ENCODE results near the gene STK39.

Gene STK39

GRCh38 chr2:168243061-168243460 is 4.3 kb downstream of the STK39 start:
- DNase-seq (ENCODE audit: low read depth), result no peak

- no peak for DNase-seq (ENCODE audit: low read depth)
These were observed 5.6 kb downstream of the STK39 start for GRCh38 chr2:168241746-168242145.

- DNase-seq (ENCODE audit: low read depth), result no peak
These were observed 6.2 kb downstream of the STK39 start for GRCh38 chr2:168241208-168241607.

GRCh38 chr2:168239281-168239680 is 8.1 kb downstream of the STK39 start:
- DNase-seq (ENCODE audit: low read depth), result no peak

GRCh38 chr2:168237741-168238140 is 9.7 kb downstream of the STK39 start:
- no peak for DNase-seq (ENCODE audit: low read depth)

- DNase-seq (ENCODE audit: low read depth), result no peak
These were observed 12.8 kb downstream of the STK39 start for GRCh38 chr2:168234407-168235085.

GRCh38 chr2:168233726-168234406 is 13.5 kb downstream of the STK39 start:
- DNase-seq (ENCODE audit: low read depth), result no peak

GRCh38 chr2:168233166-168233565 is 14.2 kb downstream of the STK39 start:
- no peak for DNase-seq (ENCODE audit: low read depth)

GRCh38 chr2:168231609-168232241 is 15.7 kb downstream of the STK39 start:
- no peak for DNase-seq (ENCODE audit: low read depth)

GRCh38 chr2:168230389-168230788 is 17.0 kb downstream of the STK39 start:
- DNase-seq (ENCODE audit: low read depth), result no peak

- DNase-seq (ENCODE audit: low read depth), result no peak
These were observed 23.0 kb downstream of the STK39 start for GRCh38 chr2:168224346-168224745.

GRCh38 chr2:168222088-168222487 is 25.3 kb downstream of the STK39 start:
- DNase-seq (ENCODE audit: low read depth), result no peak

- no peak for DNase-seq (ENCODE audit: low read depth)
These were observed 26.2 kb downstream of the STK39 start for GRCh38 chr2:168220965-168221819.

GRCh38 chr2:168217920-168218319 is 29.5 kb downstream of the STK39 start:
- DNase-seq (ENCODE audit: low read depth), result no peak

- no peak for DNase-seq (ENCODE audit: low read depth)
These were observed 30.9 kb downstream of the STK39 start for GRCh38 chr2:168216351-168217005.

- no peak for DNase-seq (ENCODE audit: low read depth)
These were observed 31.6 kb downstream of the STK39 start for GRCh38 chr2:168215813-168216212.

GRCh38 chr2:168212866-168213265 is 34.5 kb downstream of the STK39 start:
- no peak for DNase-seq (ENCODE audit: low read depth)

- DNase-seq (ENCODE audit: low read depth), result no peak
These were observed 35.2 kb downstream of the STK39 start for GRCh38 chr2:168212167-168212566.

- no peak for DNase-seq (ENCODE audit: low read depth)
These were observed 35.7 kb downstream of the STK39 start for GRCh38 chr2:168211664-168212163.

GRCh38 chr2:168210895-168211570 is 36.4 kb downstream of the STK39 start:
- peak; percentile 62 for DNase-seq (ENCODE audit: low read depth)

Measured in fibroblast of the conjunctiva (primary cell).